ENCODE data around the gene PARD3B.

- TF ChIP-seq CTCF (IDR thresholded peaks at IDR 0.05; ENCODE audit: low read depth, low read length) (no peak), POLR2A (IDR thresholded peaks at IDR 0.05; ENCODE audit: extremely low read depth, insufficient read length) (no peak), MAX (IDR thresholded peaks at IDR 0.05; ENCODE audit: low read depth, low read length) (no peak)
These were observed 429.2 kb downstream of the PARD3B start for GRCh38 chr2:204974487-204974886.
